Activated T-helper 1 cell treated with Interleukin-2 at 50 U/mL for 16 hours (primary cell): Measurements from ENCODE around the gene PTPRN2.
"Not testable (repeated sequence)": the region's sequence is repeated elsewhere in the genome, so short reads cannot be mapped to it uniquely, and the experiment has no call there.

Experiments used
- DNase-seq: peaks from one replicate; pipeline ENCODE4 v3.0.0-alpha.2; 2020; ENCODE audit warnings: low read depth

PTPRN2 gene

DNA sequence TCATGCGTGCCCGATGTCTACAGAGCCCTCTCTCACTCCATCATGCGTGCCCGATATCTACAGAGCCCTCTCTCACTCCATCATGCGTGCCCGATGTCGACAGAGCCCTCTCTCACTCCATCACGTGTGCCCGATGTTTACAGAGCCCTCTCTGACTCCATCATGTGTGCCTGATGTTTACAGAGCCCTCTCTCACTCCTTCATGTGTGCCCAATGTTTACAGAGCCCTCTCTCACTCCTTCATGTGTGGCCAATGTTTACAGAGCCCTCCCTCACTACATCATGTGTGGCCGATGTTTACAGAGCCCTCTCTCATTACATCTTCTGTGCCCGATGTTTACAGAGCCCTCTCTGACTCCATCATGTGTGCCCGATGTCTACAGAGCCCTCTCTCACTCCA is 740.9 kb downstream of the PTPRN2 start:
- DNase-seq, result not testable (repeated sequence)

- no peak for DNase-seq
These were observed 741.4 kb downstream of the PTPRN2 start for GRCh38 chr7:157846271-157846670.

GRCh38 chr7:157845203-157845835 is 742.3 kb downstream of the PTPRN2 start:
- no peak for DNase-seq

- no peak for DNase-seq
These were observed 743.0 kb downstream of the PTPRN2 start for GRCh38 chr7:157844611-157845010.

DNA sequence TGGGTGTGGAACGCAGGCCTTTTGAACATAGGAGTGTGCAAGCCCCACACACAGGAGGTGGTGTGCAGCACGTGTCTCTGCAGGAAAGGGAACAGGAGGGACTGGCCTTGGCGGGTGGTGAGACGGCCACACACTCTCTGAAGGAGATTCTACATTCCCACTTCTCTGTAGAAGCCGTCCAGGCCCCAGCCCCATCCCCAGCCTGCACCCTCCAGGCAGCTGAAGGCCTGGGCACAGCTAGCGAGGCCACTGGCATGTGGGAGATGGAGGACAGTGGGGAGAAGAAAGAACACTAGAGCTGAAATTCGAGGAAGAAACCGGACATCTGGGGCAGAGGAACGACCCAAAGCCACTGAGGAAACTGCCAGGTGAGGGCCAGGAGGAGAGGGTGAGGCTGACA is 743.5 kb downstream of the PTPRN2 start:
- no peak for DNase-seq

- DNase-seq, result no peak
These were observed 744.1 kb downstream of the PTPRN2 start for GRCh38 chr7:157843336-157844140.

- DNase-seq, result no peak
These were observed 745.8 kb downstream of the PTPRN2 start for GRCh38 chr7:157841773-157842370.

GRCh38 chr7:157840914-157841772 is 746.5 kb downstream of the PTPRN2 start:
- DNase-seq, result no peak

DNA sequence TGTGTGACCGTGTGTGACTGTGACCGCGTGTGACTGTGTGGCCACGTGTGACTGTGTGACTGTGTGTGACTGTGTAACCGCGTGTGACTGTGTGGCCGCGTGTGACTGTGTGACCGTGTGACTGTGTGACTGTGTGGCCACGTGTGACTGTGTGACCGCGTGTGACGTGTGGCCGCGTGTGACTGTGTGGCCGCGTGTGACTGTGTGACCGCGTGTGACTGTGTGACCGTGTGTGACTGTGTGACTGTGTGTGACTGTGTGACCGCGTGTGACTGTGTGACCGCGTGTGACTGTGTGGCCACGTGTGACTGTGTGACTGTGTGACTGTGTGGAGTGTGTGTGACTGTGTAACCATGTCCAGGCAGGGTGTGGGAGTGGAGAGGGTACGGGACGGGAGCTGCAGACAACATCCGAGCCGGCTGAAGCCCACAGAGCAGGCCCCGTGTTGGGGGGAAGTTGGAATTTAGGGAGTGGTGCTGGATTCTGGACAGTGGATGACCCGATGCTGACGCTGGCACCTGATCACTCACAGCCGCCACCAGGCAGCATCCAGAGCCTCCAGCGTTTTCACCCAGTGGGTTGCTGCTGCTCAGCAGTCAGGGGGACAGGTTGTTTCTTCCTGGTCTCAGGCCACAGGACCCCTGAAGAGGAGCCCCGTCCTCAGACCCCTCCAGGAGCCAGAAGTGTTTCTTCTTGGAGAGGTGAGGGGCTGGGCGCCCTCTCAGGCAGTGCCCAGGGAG is 747.3 kb downstream of the PTPRN2 start:
- DNase-seq, result no peak

GRCh38 chr7:157839672-157840167 is 747.9 kb downstream of the PTPRN2 start:
- no peak for DNase-seq

DNA sequence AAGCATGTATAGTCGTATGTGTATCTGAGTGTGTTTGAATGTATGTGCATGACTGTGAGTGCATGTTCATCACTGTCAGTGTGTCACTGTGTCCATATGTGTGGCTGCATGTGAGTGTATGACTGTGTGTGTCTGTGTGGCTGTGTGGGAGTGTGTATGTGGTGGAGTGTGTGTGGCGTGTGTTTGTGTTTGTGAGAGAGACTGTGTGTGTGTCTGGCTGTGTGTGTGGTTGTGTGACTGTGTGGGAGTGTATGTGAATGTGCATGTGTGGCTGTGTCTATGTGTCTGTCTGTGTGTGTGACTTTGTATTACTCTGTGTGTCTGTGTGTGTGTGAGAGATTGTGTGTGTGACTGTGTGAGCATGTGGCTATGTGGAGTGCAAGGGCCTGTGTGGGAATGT is 748.4 kb downstream of the PTPRN2 start:
- no peak for DNase-seq

DNA sequence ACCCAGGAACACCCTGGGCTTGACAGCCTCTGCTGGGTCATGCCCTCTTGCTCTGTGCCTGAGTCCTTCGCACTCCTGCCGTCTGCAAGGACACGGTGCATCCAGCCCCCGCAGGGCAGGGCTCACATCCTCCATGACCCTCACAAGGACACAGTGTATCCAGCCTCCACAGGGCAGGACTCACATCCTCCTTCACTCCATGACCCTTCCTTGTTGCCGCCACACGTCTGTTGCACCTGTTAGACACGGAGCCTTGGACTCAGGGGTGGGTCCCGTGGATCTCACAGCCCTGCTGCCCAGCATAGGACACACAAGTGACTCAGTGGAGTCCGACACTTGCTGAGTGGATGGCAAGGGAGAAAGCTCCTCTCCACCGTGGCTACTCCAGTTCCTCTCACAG is 750.1 kb downstream of the PTPRN2 start:
- no peak for DNase-seq

DNA sequence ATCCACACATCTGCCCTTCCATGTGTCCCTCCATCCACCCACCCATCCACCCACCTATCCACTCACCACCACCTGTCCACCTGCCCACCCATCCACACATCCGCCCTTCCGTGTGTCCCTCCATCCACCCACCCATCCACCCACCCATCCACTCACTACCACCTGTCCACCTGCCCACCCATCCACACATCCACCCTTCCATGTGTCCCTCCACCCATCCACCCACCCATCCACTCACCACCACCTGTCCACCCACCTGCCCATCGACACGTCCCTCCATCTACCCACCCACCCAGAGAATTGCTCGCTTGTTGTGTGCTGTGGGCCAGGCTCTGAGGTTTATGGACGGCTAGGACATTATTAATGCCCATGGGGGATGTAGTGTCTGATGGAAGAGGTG is 750.6 kb downstream of the PTPRN2 start:
- no peak for DNase-seq

GRCh38 chr7:157834501-157835163 is 753.0 kb downstream of the PTPRN2 start:
- DNase-seq, result no peak

- DNase-seq, result no peak
These were observed 754.6 kb downstream of the PTPRN2 start for GRCh38 chr7:157832866-157833607.

- no peak for DNase-seq
These were observed 755.2 kb downstream of the PTPRN2 start for GRCh38 chr7:157832421-157832820.

- no peak for DNase-seq
These were observed 755.6 kb downstream of the PTPRN2 start for GRCh38 chr7:157832006-157832405.

- DNase-seq, result no peak
These were observed 756.3 kb downstream of the PTPRN2 start for GRCh38 chr7:157831143-157831905.

DNA sequence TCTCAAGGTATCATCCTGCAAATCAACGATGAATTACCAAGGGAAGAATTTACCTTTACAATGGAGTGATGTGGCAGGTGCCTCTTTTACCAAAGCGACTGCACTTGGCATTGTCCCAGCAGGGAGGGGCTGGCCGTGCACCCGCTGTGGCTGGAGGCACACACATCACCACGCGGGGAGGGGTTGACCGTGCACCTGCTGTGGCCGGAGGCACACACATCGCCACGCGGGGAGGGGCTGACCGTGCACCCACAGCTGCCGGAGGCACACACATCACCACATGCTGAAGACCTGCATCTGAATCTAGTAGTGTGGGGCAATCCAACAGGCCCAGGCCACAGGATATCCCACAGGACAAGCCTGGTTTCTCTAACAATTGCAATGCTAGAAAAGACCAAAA is 757.3 kb downstream of the PTPRN2 start:
- DNase-seq, result no peak
